Upper lobe of left lung (tissue), 4 donors: Measurements from ENCODE around the gene PBRM1.

Experiments
- EP300 ChIP-seq, 4 donors: sonication (generic); formaldehyde crosslinking; IDR thresholded peaks; one replicate each; pipeline ENCODE4 v1.5.1; 2017; ENCODE audit warnings: antibody characterized with exemption in 4 of 4, control low read depth in 2 of 4
- POLR2AphosphoS5 ChIP-seq, 2 donors: sonication (generic); formaldehyde crosslinking; IDR thresholded peaks; one replicate each; pipeline ENCODE4 v1.5.1; 2017; ENCODE audit warnings: antibody characterized with exemption in 2 of 2
- TF ChIP-seq, protein P1 (sequence below), 6 experiments: fragments of 450-650 bp in 4 of 6; fragments of 200-600 bp in 2 of 6; sonication (generic) in 2 of 6; IDR thresholded peaks; one replicate each; pipeline ENCODE4 v1.5.1; 2016 to 2019; ENCODE audit warnings: antibody characterized with exemption in 6 of 6

GRCh38 chr3:52537726-52538421, 147.8 kb downstream of the PBRM1 start:
- TF ChIP-seq, protein P1, sequence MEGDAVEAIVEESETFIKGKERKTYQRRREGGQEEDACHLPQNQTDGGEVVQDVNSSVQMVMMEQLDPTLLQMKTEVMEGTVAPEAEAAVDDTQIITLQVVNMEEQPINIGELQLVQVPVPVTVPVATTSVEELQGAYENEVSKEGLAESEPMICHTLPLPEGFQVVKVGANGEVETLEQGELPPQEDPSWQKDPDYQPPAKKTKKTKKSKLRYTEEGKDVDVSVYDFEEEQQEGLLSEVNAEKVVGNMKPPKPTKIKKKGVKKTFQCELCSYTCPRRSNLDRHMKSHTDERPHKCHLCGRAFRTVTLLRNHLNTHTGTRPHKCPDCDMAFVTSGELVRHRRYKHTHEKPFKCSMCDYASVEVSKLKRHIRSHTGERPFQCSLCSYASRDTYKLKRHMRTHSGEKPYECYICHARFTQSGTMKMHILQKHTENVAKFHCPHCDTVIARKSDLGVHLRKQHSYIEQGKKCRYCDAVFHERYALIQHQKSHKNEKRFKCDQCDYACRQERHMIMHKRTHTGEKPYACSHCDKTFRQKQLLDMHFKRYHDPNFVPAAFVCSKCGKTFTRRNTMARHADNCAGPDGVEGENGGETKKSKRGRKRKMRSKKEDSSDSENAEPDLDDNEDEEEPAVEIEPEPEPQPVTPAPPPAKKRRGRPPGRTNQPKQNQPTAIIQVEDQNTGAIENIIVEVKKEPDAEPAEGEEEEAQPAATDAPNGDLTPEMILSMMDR (IDR thresholded peaks at IDR 0.05): no peak
- TF ChIP-seq EP300 (IDR thresholded peaks at IDR 0.05): no peak
- TF ChIP-seq POLR2AphosphoS5 (IDR thresholded peaks at IDR 0.05): no peak
